HG03196 (cell line): ENCODE measurements around the gene APLP1.
"Not testable (repeated sequence)": the region's sequence is repeated elsewhere in the genome, so short reads cannot be mapped to it uniquely, and the experiment has no call there.

Source experiments
- ATAC-seq: cut with Tn5 transposase; IDR thresholded peaks from one replicate; pipeline ENCODE4 v1.9.1; 2021; ENCODE audit not compliant: unreplicated experiment

Gene APLP1

DNA sequence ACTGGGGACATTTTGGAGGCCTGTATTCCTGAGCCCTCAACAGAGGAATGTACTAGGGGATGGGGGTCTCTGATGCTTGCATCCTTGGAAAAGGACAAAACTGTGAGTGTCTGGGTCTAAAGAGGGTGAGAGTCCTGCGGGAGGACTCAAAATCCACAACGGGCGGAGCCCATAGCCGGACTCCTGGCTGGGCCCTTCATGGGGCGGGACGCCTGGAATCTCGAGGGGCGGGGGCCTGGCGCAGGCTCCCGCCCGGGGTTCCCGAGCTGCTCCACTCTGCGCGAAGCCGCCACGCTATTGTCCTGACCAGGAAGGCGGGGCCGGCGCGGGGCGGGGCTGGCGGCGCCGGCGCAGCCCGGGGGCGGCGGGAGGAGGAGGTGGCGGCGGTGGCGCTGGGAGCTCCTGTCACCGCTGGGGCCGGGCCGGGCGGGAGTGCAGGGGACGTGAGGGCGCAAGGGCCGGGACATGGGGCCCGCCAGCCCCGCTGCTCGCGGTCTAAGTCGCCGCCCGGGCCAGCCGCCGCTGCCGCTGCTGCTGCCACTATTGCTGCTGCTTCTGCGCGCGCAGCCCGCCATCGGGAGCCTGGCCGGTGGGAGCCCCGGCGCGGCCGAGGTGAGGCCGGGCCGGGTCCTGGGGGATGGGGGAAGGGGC, at the start of gene APLP1:
TSS of gene APLP1 (plus strand) at position 403 of the 651 bp plus-strand sequence. CDS start at position 466, 63 bp downstream.
- ATAC-seq = no peak

DNA sequence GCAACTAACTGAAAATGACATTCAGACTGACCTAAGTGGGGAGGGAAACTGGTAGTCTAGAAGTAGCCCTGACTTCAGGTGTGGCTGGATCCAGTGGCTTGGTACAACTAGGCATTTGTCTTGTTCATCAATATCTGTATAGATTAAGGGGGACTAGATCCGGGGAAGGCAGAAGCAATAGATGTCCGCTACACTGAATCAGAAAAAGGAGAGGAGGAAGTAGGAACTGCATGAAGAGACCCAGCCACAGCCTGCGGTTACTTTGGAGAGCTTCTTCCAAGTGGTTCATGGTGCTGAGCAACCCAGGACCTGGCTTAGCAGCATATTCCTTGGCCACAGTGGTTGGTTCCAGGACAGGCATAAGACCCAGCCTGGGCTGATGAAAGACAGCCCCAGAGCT, 45.8 kb upstream of the APLP1 start:
- ATAC-seq = no peak

DNA sequence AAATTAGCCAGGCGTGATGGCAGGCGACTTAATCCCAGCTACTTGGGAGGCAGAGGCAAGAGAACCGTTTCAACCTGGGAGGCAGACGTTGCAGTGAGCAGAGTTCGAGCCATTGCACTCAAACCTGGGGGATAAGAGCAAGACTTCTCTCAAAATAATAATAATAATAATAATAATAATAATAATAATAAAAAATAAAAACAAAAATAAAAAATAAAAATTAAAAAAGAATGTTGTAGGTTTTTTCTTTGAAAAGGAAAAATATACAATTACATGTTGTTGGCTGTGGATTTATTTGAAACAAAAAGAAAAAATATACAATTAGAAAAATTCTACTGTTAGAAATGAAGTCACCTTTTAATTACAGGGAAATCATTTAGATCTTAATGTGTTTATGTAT, 44.2 kb upstream of the APLP1 start:
- no peak for ATAC-seq

DNA sequence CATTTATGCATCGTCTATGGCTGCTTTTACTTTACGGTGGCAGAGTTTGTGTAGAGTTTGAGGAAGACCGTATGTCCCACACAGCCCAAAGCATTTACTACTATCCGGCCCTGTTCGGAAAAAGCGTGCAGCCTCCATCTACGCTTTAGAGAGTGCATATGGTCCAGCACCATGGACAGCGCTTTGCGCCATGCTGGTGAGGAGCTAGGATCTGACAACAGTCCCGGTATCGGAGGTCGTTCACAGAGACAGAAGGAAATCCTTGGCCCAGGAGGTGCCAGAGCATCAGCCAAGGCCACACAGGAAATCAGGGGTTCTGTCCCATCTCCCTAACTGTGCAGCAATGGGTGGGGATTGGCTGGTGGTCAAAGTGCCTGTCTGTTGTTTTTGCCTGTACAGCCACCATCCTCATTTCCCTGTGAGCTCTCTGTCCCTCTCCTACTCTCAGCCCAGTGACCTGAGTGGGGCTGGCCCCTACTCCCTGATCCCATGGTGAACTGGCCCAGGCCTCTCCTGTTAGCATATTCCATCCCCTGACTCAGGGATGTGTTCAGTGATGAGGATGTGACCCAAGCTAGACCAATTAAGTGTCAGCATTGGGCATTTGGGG, 39.6 kb upstream of the APLP1 start:
- no peak for ATAC-seq

DNA sequence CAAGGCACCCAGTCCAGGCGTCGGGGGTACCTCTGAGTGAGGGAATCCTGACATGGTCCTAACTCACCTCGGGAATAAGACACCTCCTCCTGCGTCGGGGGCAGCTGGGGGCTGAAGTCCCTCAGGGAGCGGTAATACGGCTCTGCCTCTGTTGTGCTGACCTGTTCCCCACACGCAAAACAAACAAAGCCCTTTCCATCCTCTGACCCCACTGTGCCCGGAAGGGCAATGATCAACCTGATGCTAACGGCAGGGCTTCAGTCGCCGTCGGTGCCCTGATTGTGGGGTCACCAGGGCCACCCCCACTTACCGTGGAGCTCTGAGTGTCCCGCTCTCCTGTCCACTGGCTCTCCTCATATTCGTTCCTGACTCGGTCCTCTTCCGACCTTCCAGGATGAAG, 37.4 kb upstream of the APLP1 start:
- no peak for ATAC-seq

DNA sequence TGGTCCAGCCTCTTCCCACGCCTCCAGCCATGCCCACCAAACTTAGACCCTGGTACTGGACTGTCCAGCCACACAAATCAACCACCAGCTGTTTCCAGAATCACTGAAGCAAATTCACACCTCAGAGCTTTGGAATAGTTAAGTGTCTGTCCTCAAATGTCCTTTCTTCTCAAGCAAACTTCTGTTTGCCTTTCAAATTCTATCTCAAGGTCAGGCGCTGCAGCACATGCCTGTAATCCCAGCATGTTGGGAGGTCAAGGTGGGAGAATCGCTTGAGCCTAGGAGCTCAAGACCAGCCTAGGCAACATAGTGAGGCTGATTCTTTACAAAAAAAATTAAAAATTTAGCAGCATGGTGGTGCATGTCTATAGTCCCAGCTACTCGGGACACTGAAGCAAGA, 36.3 kb upstream of the APLP1 start:
- no peak for ATAC-seq

DNA sequence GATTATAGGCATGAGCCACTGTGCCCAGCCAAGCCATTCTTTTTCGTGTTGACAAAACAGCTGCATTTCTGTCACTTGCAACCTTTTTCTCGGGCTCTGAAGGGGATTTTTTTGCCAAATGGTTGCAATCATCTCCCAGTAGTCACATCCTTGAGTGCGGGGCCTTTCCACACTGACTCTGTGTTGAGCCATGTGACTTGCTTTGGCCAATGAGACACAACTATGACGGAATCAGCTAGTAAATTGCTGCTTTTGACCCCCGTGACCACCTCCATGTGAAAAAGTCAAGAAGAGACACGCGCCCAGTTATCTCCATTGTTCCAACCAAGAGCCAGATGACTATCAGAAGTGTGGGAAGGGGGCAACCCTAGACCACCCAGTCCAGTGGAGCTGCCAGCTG, 34.4 kb upstream of the APLP1 start:
- no peak for ATAC-seq

DNA sequence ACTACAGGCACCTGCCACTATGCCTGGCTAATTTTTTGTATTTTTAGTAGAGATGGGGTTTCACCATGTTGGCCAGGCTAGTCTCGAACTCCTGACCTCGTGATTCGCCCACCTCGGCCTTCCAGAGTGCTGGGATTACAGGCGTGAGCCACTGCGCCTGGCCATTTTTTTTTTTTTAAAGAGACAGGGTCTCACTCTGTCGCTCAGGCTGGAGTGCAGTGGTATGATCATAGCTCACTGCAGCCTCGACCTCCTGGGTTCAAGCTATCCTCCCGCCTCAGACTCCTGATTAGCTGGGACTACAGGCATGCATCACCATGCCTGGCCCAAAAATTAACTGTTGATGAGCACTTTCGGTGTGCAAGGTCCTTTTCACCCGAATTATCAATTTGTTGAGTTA, 32.3 kb upstream of the APLP1 start:
- not testable (repeated sequence) for ATAC-seq

DNA sequence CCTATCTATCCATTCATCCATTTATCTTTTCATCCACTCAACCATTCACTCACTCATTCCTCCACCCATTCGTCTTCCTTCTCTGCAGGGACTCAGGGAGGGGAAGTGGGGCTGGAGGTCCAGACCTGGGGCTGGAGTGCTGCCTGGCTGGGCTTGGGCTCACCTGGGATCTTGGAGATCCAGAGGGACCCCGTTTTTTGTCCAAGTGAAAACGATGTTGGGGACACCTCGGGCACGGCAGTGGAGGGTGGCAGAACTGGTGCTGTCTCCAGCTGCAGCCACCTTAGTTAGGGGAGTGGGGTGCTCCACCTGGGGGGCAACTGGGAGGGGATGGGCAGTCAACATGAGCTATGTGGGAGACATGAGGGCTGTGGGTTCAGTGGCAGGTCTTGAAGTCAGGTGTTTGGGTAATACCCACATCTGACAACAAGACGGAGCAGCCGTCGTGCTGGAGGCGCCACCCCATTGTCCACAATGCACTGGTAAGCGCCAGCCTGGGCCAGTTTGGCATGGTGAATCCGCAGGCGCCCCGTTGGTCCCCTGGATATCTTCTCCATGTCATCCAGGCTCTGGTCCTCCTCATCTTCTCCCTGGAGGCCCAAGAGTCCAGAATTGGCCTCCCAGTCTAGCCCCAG, 26.3 kb upstream of the APLP1 start:
- no peak for ATAC-seq

DNA sequence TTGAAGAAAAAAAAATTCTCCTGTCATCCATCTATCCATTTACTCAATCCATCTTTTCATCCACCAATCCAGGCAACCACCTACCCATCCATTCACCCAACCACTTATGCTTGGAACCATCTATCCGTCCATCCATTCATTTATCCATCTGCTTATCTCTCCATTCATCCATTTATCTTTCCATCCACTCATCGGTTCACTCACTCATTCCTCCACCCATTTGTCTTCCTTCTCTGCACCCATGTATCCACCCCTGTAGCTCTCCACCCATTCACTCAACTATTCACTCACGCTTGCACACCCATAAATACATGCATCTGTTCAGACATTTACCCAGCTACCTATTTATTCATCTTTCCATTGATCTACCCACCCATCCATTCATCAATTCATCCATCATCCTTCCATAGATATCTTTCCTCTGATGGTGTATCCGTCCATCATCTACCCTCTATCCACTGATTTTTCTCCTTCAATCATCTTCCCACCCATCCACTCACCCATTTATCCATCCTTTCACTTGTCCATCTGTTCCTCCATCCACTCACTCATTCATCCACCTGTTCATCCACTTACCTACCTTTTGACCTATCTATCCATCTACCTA, 25.6 kb upstream of the APLP1 start:
- no peak for ATAC-seq

DNA sequence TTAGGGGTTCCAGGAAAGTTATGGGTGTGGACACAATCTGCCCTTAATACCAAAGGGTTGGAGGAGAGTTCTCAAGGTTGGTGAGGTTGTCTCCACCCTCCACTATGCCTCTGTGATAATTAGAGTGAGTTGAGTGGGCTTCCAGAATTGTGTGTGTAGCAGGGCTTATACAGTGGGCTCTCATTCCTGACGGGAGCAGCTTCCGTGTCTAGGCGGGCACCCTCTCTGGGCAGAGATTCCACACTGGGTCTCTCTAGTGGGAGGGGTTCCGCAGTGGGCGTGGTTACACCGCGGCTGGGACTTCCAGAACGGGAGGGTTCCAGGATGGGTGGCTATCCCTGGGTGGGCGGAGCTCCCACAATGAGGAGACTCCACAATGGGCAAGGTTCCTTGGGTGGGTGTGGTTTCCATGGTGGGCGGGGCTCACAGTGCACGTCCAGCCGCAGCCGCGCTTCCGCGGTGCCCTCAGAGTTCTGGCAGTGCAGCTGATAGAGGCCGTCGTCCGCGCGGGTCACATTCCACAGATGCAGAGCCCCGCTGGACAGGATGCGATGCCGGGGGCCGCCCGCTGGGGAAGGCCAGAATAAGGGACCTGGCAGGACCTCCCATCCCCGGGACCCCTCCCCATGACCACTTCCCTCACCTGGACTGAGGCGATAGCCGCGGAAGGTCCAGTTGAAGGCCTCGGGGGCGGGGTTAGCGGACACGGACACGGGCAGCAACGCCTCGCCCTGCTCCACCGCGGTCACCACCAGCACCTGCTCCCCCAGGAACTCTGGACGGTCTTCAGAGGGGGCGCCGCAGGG, 24.5 kb upstream of the APLP1 start:
- ATAC-seq = no peak

DNA sequence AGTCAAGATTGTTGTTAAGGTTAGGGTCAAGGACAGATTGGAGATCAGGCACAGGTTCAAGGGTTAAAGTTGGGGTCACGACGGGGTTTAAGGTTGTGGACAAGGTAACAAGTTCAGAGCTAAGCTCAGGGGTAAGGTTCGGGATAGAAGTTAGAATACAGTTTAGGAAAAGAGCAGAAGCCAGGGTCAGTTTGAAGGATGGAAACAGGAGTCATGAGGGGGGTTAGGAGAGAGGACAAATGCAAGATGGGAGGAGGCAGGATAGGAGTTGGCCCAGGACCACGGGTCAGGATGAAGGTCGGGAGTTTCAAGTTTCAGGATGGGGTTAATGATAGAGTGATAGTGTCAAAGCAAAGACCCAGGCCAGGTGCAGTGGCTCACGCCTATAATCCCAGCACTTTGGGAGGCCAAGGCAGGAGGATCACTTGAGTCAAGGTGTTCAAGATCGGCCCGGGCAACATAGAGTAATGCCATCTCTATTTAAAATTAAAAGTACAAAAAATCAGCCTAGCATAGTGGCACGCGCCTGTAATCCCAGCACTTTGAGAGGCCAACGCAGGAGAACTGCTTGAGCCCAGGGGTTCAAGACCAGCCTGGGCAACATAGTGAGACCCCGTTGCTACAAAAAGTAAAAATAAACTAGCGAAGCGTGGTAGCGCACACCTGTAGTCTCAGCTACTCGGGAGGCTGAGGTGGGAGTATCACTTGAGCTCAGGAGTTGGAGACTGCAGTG, 23.7 kb upstream of the APLP1 start:
- no peak for ATAC-seq

DNA sequence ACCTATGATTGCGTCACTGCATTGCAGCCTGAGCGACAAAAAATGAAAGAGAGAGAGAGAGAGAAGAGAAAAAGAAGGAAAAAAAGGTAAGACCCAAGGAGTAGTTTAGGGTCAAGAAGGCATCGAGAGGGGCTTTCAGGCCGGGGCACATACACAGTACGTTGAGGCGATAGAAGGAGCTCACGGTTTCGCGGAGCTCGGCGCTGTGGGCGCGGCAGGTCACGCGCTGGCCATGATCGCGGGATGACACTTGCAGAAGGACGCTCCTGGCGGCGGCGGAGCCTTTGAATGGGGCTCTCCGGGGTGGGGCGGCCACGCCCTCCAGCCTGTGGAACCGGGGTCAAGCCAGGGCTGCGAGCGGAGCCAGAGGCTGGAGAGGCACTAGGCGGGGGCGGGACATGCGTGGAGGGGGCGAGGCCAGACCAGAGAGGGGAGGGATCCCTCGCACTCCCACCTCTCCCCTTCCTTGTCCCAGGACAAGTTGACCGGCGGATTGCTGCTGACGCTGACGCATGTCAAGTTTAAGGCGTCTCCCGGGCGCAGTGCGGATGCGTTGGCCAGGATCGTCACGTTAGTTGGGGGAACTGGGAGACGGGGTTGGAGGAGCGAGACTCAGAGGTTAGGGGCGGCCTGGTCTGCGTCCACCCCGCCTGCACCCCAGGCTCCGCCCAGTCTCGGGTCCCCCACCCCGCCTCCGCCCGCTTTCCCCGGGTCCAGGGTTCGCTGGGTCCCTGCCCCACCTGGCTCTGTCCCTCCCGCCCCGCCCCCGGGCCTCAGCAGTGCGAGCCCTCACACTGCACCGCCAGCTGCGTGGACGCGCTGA, 22.9 kb upstream of the APLP1 start:
- ATAC-seq = no peak

DNA sequence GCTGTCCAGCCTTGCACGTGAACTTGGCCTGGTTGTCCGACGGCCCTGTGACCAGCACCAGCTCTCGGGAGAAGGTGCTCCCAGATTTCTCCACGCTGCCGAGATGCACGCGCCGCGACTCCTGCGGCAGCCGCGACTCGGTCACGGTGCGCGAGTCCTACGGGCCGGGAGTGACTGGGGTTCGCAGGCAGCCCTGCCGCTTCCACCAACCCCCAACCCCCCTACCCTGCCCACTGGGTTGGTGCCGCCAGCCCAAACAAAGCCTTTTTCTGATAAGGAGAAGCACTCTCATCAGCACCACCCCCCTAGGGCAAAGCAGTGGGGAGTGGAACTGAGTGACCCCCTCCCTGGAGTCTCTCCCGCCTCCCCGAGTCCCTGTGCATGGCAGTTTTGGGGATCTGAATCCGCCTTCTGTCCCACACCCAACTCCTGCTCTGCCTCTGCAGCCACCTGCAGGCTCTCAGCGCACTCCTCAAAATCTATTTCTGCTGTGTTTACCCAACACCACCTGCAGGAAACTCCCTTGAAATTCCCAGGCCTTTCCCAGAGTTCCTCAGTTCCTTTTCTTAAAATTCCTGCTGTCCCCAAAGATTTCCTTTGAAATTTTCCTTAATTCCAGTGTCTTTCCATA, 22.2 kb upstream of the APLP1 start:
- ATAC-seq = no peak

DNA sequence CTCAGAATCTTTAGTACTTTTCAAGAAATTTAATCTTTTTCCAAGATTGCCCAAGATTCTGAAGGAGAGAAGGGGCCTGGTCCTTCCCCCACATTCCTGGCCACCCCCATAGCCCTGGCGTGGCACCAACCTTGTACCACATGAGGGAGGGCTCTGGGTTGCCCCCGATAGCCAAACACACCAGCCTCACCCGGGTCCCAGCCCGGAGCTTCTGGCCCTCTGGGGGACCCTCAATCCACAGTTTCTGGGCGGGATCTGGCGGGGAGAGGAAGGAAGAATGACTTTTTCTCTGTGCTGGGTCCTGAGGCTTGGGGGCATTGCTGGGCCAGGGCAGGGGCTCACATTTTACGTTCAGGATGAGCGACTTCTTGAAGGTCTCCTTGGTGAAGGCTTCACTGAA, 20.5 kb upstream of the APLP1 start:
- ATAC-seq = no peak

DNA sequence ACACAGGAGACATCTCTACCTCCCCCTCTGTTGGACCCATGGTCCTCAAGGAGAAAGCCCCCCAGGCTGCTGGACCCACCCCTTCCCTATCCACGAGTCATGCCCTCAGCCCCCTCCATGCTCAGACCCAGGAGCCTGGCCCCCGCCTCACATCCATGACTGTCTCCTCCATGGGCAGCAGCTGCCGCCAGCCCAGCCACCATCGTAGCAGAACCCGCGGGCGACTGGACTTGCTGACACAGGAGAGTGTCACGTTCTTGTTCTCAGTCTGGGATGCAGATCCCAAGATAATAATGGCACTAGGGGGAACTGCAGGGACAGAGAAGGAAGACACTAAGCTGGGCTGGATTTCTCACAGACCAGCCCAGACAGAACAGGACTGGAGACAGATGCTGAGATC, 19.9 kb upstream of the APLP1 start:
- ATAC-seq = no peak

DNA sequence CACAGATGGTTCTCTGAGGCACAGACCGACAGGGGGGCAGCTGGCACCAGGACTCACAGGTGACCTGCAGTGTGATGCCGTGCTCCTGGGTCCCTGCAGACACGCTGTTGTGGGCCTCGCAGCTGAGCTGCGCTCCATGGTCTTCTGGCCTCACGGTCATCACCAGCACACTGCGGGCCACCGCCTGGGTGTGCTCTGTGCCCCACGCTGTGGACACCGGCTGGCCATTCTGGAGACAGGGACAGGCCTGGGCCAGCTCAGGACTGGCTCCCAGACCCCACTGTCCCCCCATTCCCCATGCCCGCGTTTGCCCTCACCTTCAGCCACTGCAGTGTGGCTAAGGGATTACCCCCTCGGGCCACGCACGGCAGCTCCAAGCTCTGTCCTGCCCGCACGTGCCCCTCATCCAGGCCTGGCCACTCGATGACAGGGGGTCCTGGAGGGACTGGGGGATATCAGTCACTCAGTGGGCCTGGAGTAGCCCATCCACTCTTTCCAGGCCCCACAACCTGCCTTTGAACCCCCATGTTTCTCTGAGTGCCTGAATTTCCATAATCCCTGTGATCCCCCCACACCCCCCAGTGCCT, 19.4 kb upstream of the APLP1 start:
- no peak for ATAC-seq

DNA sequence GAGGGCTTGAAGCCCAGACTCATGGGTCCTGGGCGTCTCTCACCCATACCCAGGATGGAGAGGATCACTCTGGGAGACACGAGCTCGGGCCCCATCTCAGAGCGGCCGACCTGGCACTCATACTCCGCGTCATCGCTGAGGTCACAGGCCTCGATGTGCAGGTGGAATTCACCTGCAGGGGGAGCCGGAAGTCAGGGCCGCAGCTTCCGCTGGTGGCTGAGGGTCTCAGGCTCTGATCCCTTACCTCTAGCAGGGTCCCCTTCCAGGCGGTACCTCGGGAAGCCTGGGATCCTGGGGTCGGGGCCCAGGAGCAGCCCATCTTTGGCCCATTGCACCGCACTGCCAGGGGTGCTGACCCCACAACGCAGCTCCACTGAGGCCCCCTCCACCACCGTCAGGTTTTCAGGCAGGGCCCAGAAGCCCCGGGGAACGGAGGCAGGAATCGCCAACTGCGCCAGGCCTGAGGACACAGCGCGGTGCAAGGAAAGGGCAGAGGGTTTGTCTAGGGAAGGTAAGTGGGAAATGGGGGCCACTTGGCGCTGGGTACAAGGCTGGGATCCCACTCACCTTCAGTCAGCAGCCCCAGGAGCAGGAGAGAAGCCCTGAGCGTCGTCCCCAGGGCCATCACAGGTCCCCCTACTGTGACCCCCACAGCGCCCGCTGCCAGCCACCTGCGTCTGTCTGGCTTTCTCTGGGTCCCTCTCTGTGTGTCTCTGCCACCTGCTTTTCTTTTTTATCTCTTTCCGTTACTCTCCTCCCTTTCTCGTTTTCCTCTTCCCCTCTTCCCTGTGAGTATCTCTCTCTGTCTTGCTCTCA, 17.0 kb upstream of the APLP1 start:
- ATAC-seq = no peak
